GM18526 (cell line): ENCODE results near the gene SLC38A1.
A peak's percentile ranks its signal among the peaks of the same experiment; 100 is the strongest.

Source experiments
- POLR2A ChIP-seq: IDR thresholded peaks from 3 replicates; pipeline ENCODE4 v1.6.1; 2011; ENCODE audit not compliant: insufficient read length; ENCODE audit errors: extremely low read depth

Gene SLC38A1

GRCh38 chr12:46268583-46269428 lies at the start of gene SLC38A1:
Gene SLC38A1, minus strand, starts transcription at chr12:46269043. Its CDS starts 29,243 bp downstream, at chr12:46239800.
- TF ChIP-seq POLR2A = peak; percentile 80

- TF ChIP-seq POLR2A = no peak
These were observed 49.2 kb upstream of the SLC38A1 start for GRCh38 chr12:46318037-46318436.

GRCh38 chr12:46304070-46304469 lies 35.2 kb upstream of the SLC38A1 start:
- no peak for TF ChIP-seq POLR2A

- TF ChIP-seq POLR2A = no peak
These were observed 34.3 kb upstream of the SLC38A1 start for GRCh38 chr12:46303039-46303666.

GRCh38 chr12:46300910-46301309 lies 32.1 kb upstream of the SLC38A1 start:
- no peak for TF ChIP-seq POLR2A

GRCh38 chr12:46299851-46300250 lies 31.0 kb upstream of the SLC38A1 start:
- TF ChIP-seq POLR2A = no peak

GRCh38 chr12:46298261-46298660 lies 29.4 kb upstream of the SLC38A1 start:
- TF ChIP-seq POLR2A = no peak

GRCh38 chr12:46296822-46297221 lies 28.0 kb upstream of the SLC38A1 start:
- TF ChIP-seq POLR2A = no peak

GRCh38 chr12:46292754-46293402 lies 24.0 kb upstream of the SLC38A1 start:
- no peak for TF ChIP-seq POLR2A

GRCh38 chr12:46282829-46283228 lies 14.0 kb upstream of the SLC38A1 start:
- no peak for TF ChIP-seq POLR2A

- no peak for TF ChIP-seq POLR2A
These were observed 7.9 kb upstream of the SLC38A1 start for GRCh38 chr12:46276756-46277155.

- no peak for TF ChIP-seq POLR2A
These were observed 3.0 kb upstream of the SLC38A1 start for GRCh38 chr12:46271863-46272262.

GRCh38 chr12:46269429-46270241 lies 792 bp upstream of the SLC38A1 start:
- TF ChIP-seq POLR2A = peak; percentile 45

- no peak for TF ChIP-seq POLR2A
These were observed 839 bp downstream of the SLC38A1 start for GRCh38 chr12:46267825-46268582.

GRCh38 chr12:46267575-46267824 lies 1.3 kb downstream of the SLC38A1 start:
- peak; percentile 18 for TF ChIP-seq POLR2A
